Neutrophil (primary cell): ENCODE measurements around the gene RUNDC3A.

Source experiments
- H3K27ac ChIP-seq: fragments of 200-600 bp; sonication (generic); 2 replicates; pipeline ENCODE4 v1.5.1; 2016; ENCODE audit warnings: mild to moderate bottlenecking, moderate library complexity
- H3K27me3 ChIP-seq: fragments of 200-600 bp; sonication (generic); 2 replicates; pipeline ENCODE4 v1.6.0; 2016; ENCODE audit warnings: mild to moderate bottlenecking
- H3K36me3 ChIP-seq: fragments of 200-600 bp; sonication (generic); 2 replicates; pipeline ENCODE4 v1.5.1; 2017
- H3K4me1 ChIP-seq, 2 experiments: fragments of 200-600 bp in 1 of 2; sonication (generic) in 1 of 2; 1 replicate in 1 of 2; 2 replicates in 1 of 2; pipeline versions ENCODE4 v1.5.1 to v1.6.1; 2013 to 2016; ENCODE audit warnings: low read depth in 1 of 2, low read length in 1 of 2, mild to moderate bottlenecking in 1 of 2, moderate library complexity in 1 of 2; ENCODE audit not compliant: control insufficient read depth in 1 of 2, insufficient read depth in 1 of 2
- H3K4me3 ChIP-seq, 2 experiments: fragments of 200-600 bp in 1 of 2; sonication (generic) in 1 of 2; 1 replicate in 1 of 2; 2 replicates in 1 of 2; pipeline ENCODE4 v1.5.1; 2013 to 2016; ENCODE audit warnings: low read depth in 1 of 2, low read length in 1 of 2, mild to moderate bottlenecking in 1 of 2, moderate library complexity in 1 of 2
- H3K9me3 ChIP-seq: fragments of 200-600 bp; sonication (generic); 2 replicates; pipeline ENCODE4 v1.5.1; 2016
- TF ChIP-seq, protein P1 (sequence below): fragments of 200-600 bp; sonication (generic); IDR thresholded peaks from 2 replicates; pipeline ENCODE4 v1.5.1; 2016; ENCODE audit warnings: antibody characterized with exemption

The RUNDC3A gene

DNA sequence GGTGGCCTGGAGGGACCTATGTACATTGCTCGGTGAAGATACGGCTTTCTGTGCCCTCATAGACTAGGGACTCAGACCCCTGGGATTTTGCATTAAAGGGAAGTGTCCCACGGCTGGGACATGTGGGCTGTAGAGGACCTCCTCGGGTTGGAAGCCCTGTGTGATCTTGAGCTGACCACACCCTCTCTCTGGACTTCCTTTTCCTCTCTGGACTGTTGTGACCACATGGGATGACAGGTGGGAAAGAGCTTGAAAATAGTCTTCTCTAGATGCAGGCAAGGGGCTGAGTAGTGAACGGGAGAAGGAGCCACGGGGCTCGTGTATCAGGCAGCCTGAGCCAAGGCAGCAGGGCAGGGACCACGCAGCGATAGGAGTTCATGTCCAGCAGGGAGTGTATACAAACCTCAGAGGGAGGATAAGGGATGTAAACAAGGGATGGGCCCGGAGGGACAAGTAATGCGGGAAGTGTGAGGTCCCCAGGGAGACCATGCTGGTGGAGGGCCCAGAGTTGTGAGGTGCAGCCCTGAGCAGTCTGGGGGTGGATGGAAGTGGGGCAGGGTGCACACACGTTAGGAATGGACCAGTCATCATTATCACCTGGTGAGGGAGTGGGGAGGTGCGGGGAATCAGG lies 36.0 kb upstream of the RUNDC3A start:
- H3K27ac ChIP-seq = no peak overlapping the region
- no peaks in the 10 kb centered on the region for H3K9me3 ChIP-seq
- no peaks in the 10 kb centered on the region for H3K4me1 ChIP-seq
- TF ChIP-seq, protein P1, sequence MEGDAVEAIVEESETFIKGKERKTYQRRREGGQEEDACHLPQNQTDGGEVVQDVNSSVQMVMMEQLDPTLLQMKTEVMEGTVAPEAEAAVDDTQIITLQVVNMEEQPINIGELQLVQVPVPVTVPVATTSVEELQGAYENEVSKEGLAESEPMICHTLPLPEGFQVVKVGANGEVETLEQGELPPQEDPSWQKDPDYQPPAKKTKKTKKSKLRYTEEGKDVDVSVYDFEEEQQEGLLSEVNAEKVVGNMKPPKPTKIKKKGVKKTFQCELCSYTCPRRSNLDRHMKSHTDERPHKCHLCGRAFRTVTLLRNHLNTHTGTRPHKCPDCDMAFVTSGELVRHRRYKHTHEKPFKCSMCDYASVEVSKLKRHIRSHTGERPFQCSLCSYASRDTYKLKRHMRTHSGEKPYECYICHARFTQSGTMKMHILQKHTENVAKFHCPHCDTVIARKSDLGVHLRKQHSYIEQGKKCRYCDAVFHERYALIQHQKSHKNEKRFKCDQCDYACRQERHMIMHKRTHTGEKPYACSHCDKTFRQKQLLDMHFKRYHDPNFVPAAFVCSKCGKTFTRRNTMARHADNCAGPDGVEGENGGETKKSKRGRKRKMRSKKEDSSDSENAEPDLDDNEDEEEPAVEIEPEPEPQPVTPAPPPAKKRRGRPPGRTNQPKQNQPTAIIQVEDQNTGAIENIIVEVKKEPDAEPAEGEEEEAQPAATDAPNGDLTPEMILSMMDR = no peak
- no peaks in the 10 kb centered on the region for H3K36me3 ChIP-seq
- H3K4me3 ChIP-seq = no peak overlapping the region
- peaks cover 48% of the 10 kb centered on the region for H3K27me3 ChIP-seq

DNA sequence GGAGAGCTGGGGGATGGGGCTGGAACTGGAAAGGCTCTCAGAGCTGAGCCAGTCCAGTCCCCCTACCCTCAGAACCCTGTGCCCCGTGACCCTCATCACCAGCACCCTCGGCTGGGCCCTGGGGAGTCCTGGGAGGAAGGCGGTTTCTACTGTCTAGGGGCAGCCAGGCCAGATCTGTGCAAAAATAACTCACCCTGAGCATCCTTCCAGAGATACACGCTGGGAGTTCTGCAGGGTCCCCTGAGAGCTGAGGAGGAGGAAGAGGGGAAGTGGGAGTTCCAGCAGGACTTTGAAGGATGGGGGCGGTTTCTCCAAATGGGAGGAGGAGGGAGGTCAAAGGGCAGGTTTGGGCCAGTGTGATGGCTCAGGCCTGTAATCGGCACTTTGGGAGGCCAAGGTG lies 35.4 kb upstream of the RUNDC3A start:
- peaks cover 54% of the 10 kb centered on the region for H3K27me3 ChIP-seq
- no peak overlapping the region for H3K27ac ChIP-seq
- no peaks in the 10 kb centered on the region for H3K9me3 ChIP-seq
- no peaks in the 10 kb centered on the region for H3K4me1 ChIP-seq
- TF ChIP-seq, protein P1 = no peak
- no peak overlapping the region for H3K4me3 ChIP-seq
- no peaks in the 10 kb centered on the region for H3K36me3 ChIP-seq

DNA sequence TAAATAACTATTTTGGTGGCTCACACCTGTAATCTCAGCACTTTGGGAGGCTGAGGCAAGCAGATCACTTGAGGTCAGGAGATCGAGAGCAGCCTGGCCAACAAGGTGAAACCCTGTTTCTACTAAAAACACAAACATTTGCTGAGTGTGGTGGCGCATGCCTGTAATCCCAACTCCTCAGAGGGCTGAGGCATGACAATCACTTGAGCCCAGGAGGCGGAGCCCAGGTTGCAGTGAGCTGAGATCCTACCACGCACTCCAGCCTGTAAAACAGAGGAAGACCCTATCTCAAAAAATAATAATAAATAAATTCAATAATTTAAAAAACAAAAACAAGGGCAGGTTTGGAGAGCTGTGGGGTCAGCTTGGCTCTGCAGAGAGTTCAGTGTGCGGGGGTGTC lies 34.8 kb upstream of the RUNDC3A start:
- Histone ChIP-seq H3K4me1 (no peaks in the 10 kb centered on the region), H3K4me3 (no peak overlapping the region), H3K27me3 (peaks cover 60% of the 10 kb centered on the region), H3K36me3 (no peaks in the 10 kb centered on the region), H3K27ac (no peak overlapping the region), H3K9me3 (no peaks in the 10 kb centered on the region)
- TF ChIP-seq, protein P1 = no peak

DNA sequence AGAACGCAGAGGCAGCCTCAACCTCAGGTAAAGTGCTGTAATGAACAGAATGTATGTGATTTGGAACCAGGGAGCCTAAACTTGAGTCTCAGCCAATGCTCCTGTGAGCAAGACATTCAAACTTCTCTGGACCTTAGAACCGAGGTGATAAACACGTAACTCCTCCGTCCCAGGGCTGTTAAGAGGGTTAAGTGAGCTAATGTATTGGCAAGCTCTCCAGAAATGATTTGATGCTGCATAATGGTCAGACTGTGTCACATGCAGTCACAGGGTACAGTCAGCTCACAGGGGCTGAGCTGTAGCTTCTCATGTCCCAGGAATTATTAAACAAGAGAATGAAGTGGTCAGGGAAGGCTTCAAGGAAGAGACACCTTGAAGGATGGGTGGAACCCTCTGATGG lies 30.4 kb upstream of the RUNDC3A start:
- peaks cover 72% of the 10 kb centered on the region for H3K27me3 ChIP-seq
- H3K27ac ChIP-seq = no peak overlapping the region
- no peaks in the 10 kb centered on the region for H3K9me3 ChIP-seq
- no peak overlapping the region for H3K4me3 ChIP-seq
- no peaks in the 10 kb centered on the region for H3K36me3 ChIP-seq
- TF ChIP-seq, protein P1 = no peak
- no peaks in the 10 kb centered on the region for H3K4me1 ChIP-seq

DNA sequence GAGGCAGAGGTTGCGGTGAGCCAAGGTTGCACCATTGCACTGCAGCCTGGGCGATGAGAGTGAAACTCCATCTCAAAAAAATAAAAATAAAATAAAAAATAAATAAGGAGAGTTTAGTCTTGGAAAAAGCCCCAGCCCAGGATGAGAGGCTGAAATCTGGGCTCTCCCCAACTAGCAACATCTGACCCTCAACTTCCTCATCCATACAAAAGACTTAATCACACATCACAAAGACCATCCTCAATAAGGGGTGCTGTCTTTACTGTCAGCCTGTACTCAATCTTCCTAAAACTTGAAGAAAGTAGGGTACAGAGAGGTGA lies 29.1 kb upstream of the RUNDC3A start:
- Histone ChIP-seq H3K4me1 (no peaks in the 10 kb centered on the region), H3K4me3 (no peak overlapping the region), H3K27me3 (peaks cover 61% of the 10 kb centered on the region), H3K36me3 (no peaks in the 10 kb centered on the region), H3K27ac (no peak overlapping the region), H3K9me3 (no peaks in the 10 kb centered on the region)
- TF ChIP-seq, protein P1 = no peak
